NCI-H1930 (cell line): ENCODE measurements around the gene LGR6.

Experiments
- DNase-seq, 2 experiments: peaks; one replicate each; lab custom pipeline; 2025; lab: John Stamatoyannopoulos, UW

Gene LGR6

GRCh38 chr1:202291961-202292712 is 98.5 kb downstream of the LGR6 start:
- DNase-seq, result no peak

GRCh38 chr1:202292773-202293172 is 99.2 kb downstream of the LGR6 start:
- DNase-seq, result no peak

- DNase-seq, result no peak
Measured at GRCh38 chr1:202293569-202293968, 100.0 kb downstream of the LGR6 start.

GRCh38 chr1:202302166-202302565 is 108.6 kb downstream of the LGR6 start:
- no peak for DNase-seq

- no peak for DNase-seq
Measured at GRCh38 chr1:202304375-202304774, 110.8 kb downstream of the LGR6 start.

- DNase-seq, result no peak
Measured at GRCh38 chr1:202305168-202305567, 111.6 kb downstream of the LGR6 start.

- no peak for DNase-seq
Measured at GRCh38 chr1:202306535-202307345, 113.1 kb downstream of the LGR6 start.

- no peak for DNase-seq
Measured at GRCh38 chr1:202310071-202310725, 116.6 kb downstream of the LGR6 start.

- no peak for DNase-seq
Measured at GRCh38 chr1:202310746-202311145, 117.1 kb downstream of the LGR6 start.

- no peak for DNase-seq
Measured at GRCh38 chr1:202311875-202312635, 118.5 kb downstream of the LGR6 start.

GRCh38 chr1:202315576-202316168 is 122.1 kb downstream of the LGR6 start:
- DNase-seq, result peak; percentile 49 to 73

- no peak for DNase-seq
Measured at GRCh38 chr1:202316186-202316585, 122.6 kb downstream of the LGR6 start.

GRCh38 chr1:202317941-202318925 is 124.6 kb downstream of the LGR6 start:
- DNase-seq, result no peak

- no peak for DNase-seq
Measured at GRCh38 chr1:202319381-202320080, 125.9 kb downstream of the LGR6 start.

- no peak for DNase-seq
Measured at GRCh38 chr1:202320081-202320405, 126.4 kb downstream of the LGR6 start.

- DNase-seq, result no peak
Measured at GRCh38 chr1:202323731-202324130, 130.1 kb downstream of the LGR6 start.

GRCh38 chr1:202324646-202325045 is 131.0 kb downstream of the LGR6 start:
- no peak for DNase-seq

GRCh38 chr1:202329891-202330290 is 136.3 kb downstream of the LGR6 start:
- DNase-seq, result no peak

- DNase-seq, result no peak
Measured at GRCh38 chr1:202333861-202334260, 140.3 kb downstream of the LGR6 start.
